ENCODE measurements around the gene STUB1.

STUB1 gene

DNA sequence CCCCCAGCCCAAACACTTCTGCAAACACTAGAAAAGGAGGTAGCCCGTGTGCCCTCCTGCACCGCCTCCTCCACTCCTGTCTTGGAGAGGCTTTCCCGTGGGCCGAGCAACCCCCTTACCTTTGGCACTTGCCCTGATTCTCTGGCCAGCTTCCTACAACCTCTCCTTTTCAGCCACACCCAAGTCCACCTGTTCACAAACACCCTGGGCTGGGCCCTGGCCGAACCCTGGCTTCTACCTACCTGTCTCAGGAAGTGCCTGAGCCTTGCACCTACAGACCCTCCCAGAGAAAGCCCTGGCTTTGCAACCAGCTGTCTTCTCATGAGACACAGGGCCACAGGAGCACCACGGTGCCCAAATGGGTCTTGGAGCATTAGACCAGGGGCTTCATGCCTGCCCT, 38.7 kb downstream of the STUB1 start:
- DNase-seq (ENCODE audit: low spot score), result no peak
- Mint-ChIP-seq H3K4me1 (ENCODE audit: low read depth) (peaks cover 3% of the 10 kb centered on the region), H3K27me3 (ENCODE audit: low read depth) (peaks cover 10% of the 10 kb centered on the region), H3K36me3 (ENCODE audit: low read depth) (no peaks in the 10 kb centered on the region), H3K9me3 (no peaks in the 10 kb centered on the region), H3K4me3 (peak overlapping the region; percentile 17), H3K27ac (no peak overlapping the region)

DNA sequence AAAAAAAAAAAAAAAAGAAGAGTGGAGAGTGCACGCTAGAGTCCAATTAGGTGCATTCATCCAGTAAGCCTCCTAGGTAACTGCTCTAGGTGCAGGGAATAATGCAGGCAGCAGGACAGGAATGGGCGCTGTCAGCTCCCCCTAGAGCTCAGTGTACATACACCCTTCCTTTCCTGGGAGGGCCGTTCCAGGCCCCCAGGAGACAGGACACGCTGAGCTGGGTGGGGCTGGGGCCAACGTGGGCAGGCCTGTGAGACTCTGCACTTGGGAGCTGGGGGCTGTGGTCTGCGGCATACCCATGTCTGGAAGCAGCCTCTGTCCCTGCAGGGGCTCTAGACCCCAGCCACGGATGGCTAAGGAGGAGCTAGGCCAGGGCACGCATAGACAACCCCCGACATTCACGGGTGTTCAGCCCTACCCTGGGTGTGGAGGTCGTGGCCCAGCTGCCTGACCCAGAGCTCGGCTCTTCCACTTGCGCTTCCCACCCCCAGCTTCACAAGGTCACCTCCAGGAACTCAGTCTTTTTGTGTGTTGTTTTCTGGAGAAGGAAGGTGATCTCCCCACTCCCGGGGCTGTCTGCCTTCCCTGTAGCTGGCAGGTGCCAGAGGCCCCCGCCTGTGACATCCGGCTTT, 39.7 kb downstream of the STUB1 start:
- Mint-ChIP-seq H3K27ac (peak overlapping the region; percentile 66), H3K4me1 (ENCODE audit: low read depth) (peaks cover 3% of the 10 kb centered on the region), H3K9me3 (no peaks in the 10 kb centered on the region)

DNA sequence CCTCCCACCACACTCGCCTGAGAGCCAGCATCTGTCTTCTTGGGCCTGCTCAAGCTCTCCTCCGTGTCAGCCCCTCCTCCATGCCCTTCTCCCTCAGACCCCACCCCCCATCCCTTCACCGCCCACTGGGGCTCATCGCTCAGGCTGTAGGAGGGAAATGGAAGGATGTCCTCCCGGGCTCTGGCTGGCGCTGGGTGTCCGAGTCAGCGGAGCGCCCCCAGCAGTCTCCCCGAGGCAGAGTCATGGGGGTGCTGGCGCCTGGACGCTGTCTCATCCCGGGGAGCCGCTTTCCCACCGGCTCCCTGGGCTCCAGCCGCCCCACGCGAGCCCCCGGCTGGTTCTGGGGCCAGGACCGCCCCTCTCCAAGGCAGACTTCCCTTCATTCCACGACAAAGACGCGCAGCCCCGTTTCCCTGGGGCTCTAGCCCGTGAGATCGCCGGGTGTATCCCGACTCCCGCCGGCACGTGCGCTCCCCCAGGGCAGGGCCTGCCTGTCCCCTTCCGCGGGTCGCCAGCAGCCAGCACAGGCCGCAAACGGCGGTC, 40.3 kb downstream of the STUB1 start:
- Mint-ChIP-seq H3K27me3 (ENCODE audit: low read depth) (peaks cover 8% of the 10 kb centered on the region), H3K4me3 (peak overlapping the region; percentile 77), H3K9me3 (no peaks in the 10 kb centered on the region), H3K36me3 (ENCODE audit: low read depth) (no peaks in the 10 kb centered on the region), H3K4me1 (ENCODE audit: low read depth) (peaks cover 3% of the 10 kb centered on the region), H3K27ac (peak overlapping the region; percentile 66)
- peak; percentile 56 for DNase-seq (ENCODE audit: low spot score)

More for the DNA sequence above, 39.7 kb downstream of the STUB1 start:
- H3K36me3 Mint-ChIP-seq (ENCODE audit: low read depth), result no peaks in the 10 kb centered on the region
- no peak for DNase-seq (ENCODE audit: low spot score)
- peak overlapping the region; percentile 77 for H3K4me3 Mint-ChIP-seq
- peaks cover 8% of the 10 kb centered on the region for H3K27me3 Mint-ChIP-seq (ENCODE audit: low read depth)

DNA sequence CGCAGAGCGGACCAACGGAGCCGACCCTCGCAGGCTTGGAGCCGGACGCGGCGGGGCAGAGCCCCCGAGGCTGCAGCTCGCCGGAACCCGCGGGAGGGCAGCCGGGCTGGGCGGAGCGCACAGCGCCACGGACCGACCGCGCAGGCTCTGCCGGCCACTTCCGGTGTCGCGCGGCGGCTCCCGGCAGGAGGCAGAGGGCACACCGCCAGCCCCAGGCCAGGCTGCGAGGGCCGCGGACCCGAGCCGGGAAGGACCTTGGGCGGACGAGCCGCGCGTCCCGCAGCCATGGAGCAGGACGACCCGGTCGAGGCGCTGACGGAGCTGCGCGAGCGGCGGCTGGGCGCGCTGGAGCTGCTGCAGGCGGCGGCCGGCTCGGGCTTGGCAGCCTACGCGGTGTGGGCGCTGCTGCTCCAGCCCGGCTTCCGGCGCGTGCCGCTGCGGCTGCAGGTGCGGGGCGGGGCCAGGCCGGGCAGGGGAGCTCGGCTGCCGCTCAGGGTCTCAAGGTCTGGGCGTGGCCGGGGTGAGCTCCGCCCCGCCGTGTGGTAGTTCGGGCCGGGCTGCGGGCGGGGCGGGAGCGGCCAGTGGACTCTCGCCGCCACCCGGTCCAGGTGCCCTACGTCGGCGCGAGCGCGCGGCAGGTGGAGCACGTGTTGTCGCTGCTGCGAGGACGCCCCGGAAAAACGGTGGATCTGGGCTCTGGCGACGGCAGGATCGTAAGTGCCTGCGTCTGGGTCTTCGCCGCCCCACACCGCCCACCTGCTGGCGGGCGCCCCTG, 41.0 kb downstream of the STUB1 start, which contains the start of gene ANTKMT:
TSS of gene ANTKMT (plus strand) at position 157 of the 775 bp plus-strand sequence. CDS start at position 286, 129 bp downstream.
- Mint-ChIP-seq H3K27me3 (ENCODE audit: low read depth) (peaks cover 3% of the 10 kb centered on the region), H3K36me3 (ENCODE audit: low read depth) (no peaks in the 10 kb centered on the region), H3K9me3 (no peaks in the 10 kb centered on the region), H3K27ac (peak within 1 kb of the TSS; percentile 66), H3K4me1 (ENCODE audit: low read depth) (peaks cover 3% of the 10 kb centered on the region), H3K4me3 (peak within 1 kb of the TSS; percentile 77)
- DNase-seq (ENCODE audit: low spot score), result peak; percentile 81

DNA sequence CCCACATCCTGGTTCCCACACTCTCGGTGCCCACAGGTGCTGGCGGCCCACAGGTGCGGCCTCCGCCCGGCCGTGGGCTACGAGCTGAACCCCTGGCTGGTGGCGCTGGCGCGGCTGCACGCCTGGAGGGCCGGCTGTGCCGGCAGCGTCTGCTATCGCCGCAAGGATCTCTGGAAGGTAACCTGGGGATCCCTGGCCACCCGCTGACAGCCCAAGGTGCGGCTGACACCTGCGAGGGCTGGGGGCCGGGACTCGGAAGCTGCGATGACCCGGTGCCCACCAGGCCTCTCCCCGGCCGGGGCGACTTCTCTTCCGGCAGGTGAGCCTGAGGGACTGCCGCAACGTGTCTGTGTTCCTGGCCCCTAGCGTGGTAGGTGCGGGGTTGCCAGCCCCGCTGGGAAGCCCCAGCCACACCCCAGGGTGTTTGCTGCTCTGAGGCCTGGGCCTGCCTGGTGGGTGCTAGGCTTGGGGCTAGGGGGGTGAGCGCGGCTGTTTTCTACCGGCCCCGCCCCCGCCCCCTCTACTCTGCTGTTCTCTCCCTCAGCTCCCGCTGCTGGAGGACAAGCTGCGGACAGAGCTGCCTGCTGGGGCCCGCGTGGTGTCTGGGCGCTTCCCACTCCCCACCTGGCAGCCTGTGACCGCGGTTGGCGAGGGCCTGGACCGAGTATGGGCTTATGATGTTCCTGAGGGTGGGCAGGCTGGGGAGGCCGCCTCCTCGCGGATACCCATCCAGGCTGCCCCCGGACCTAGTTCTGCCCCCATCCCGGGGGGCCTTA, 41.7 kb downstream of the STUB1 start:
- H3K4me3 Mint-ChIP-seq, result peak overlapping the region; percentile 51
- DNase-seq (ENCODE audit: low spot score), result no peak
- no peaks in the 10 kb centered on the region for H3K27me3 Mint-ChIP-seq (ENCODE audit: low read depth)
- no peaks in the 10 kb centered on the region for H3K9me3 Mint-ChIP-seq
- no peaks in the 10 kb centered on the region for H3K36me3 Mint-ChIP-seq (ENCODE audit: low read depth)
- H3K4me1 Mint-ChIP-seq (ENCODE audit: low read depth), result peaks cover 3% of the 10 kb centered on the region
- peak overlapping the region; percentile 41 for H3K27ac Mint-ChIP-seq

DNA sequence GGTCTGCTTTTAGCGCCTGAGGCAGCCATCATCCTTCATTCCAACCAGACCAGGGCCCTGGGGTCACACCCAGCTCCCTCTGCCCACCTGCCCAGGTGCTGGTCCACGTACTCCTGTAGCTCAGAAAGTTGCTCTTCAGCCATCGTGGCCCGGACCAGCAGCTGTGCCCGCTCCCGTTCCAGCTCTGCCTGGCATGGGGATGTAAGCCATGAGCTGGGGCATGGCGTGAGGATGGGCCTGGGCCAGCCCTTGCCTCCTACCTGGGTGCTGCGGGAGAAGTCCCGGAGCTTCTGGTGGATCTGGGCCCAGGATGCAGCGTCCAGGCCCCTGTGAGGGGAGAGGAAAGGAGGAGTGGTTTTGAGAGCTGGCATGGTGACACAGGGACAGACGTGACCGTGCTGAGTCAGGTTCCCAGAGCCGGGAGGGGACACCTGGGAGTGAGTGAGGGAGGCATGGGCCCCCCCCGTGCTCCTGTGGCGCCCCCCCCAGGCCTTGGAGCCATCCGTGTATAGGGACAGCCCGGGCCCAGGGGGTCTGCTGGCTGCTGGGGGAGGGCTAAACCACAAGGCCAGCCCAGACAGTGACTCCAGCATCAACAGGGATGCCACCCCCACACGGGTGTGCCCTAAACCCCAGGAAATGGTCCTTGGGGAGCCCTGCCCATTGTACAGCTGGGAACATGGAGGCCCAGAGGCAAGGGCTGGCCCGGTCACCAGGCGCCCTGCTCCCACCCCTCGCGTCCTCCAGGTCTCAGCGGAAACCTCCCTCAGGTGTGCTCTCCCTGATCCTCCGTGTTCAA, 42.8 kb downstream of the STUB1 start:
- H3K4me1 Mint-ChIP-seq (ENCODE audit: low read depth), result peaks cover 3% of the 10 kb centered on the region
- H3K9me3 Mint-ChIP-seq, result no peaks in the 10 kb centered on the region
- no peaks in the 10 kb centered on the region for H3K27me3 Mint-ChIP-seq (ENCODE audit: low read depth)
- no peaks in the 10 kb centered on the region for H3K36me3 Mint-ChIP-seq (ENCODE audit: low read depth)
- H3K27ac Mint-ChIP-seq, result no peak overlapping the region
- peak overlapping the region; percentile 48 for H3K4me3 Mint-ChIP-seq
- DNase-seq (ENCODE audit: low spot score), result no peak

DNA sequence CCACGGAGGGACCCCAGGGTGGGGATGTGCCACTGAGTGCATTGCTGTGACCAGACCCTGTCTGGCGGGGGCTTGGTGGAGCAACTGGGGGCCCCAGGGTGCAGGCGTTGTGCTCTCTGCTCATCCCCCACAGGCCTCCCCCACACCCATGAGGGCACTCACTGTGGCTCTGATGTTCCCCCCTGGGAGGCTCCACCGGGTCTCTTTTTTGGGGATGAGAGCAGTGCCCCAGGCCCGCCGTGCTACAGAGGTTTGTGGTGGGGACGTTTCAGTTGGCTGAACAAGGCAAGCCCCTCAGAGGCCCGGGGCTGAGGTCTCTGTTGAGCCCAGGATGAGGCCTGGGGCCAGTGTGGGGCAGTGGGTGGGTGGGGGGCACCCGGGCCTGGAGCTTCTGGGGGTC, 43.5 kb downstream of the STUB1 start:
- H3K36me3 Mint-ChIP-seq (ENCODE audit: low read depth), result no peaks in the 10 kb centered on the region
- H3K4me3 Mint-ChIP-seq, result no peak overlapping the region
- H3K27ac Mint-ChIP-seq, result no peak overlapping the region
- H3K4me1 Mint-ChIP-seq (ENCODE audit: low read depth), result peaks cover 3% of the 10 kb centered on the region
- no peaks in the 10 kb centered on the region for H3K9me3 Mint-ChIP-seq
- DNase-seq (ENCODE audit: low spot score), result no peak
- H3K27me3 Mint-ChIP-seq (ENCODE audit: low read depth), result no peaks in the 10 kb centered on the region

DNA sequence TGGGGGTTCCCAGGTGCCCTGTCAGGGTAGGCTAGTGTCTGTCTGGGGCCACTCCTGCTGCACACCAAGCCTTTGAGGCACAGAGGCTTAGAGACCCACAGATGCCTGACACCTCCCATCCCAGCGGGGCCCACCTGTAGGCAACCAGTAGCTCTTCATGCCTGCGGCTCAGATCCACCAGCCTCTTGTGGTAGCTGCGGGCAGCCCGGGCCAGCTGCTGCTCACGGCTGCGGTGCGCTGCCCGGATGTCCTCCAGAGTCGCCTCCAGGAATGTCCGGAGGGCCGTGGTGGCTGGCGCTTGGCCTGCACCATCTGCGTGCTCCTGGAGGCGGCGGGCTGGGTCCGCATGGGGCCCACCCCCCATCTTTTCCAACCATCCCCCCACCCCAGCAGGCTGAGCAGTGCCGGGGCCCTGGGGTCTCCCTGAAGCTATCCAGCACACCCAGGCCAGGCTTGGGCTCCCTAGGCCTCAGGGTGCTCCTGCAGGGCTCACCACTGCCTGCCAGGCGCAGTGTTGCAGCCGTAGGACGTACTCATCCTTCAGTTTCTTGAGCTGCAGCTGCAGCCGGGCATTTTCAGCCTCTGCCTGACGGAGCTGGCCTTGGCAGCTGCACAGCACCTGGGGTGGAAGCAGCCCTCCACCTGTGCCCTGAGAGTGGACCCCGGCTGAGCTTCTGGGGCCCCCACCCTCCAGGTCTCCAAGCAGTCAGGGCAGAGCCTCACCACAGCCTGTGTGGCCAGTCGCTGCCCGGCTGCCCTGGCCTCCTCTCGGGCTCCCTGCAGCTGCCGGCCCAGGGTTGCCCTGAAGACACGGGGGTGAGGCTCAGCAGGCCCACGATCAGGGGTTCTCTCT, 44.2 kb downstream of the STUB1 start:
- Mint-ChIP-seq H3K27me3 (ENCODE audit: low read depth) (no peaks in the 10 kb centered on the region), H3K9me3 (no peaks in the 10 kb centered on the region), H3K4me3 (no peak overlapping the region), H3K36me3 (ENCODE audit: low read depth) (no peaks in the 10 kb centered on the region), H3K4me1 (ENCODE audit: low read depth) (peaks cover 3% of the 10 kb centered on the region), H3K27ac (no peak overlapping the region)
- no peak for DNase-seq (ENCODE audit: low spot score)

DNA sequence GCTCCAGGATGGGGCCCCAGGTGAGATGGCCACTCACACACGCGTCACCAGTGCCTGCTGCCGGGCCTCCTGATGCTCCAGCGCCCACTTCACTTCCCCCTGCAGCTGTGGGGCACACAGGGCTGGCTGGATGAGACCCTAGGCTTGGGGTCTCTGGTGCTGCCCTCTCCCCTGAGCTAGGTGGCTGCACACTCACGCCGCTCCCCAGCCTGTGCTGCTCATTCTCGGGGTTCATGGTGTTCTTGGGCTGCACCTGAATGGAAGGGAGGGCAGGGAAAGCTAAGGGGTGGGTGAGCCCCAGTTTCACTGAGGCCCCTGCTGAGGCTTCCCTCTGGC, 44.8 kb downstream of the STUB1 start:
- DNase-seq (ENCODE audit: low spot score), result no peak
- H3K27ac Mint-ChIP-seq, result no peak overlapping the region
- H3K36me3 Mint-ChIP-seq (ENCODE audit: low read depth), result no peaks in the 10 kb centered on the region
- H3K27me3 Mint-ChIP-seq (ENCODE audit: low read depth), result no peaks in the 10 kb centered on the region
- H3K9me3 Mint-ChIP-seq, result no peaks in the 10 kb centered on the region
- H3K4me1 Mint-ChIP-seq (ENCODE audit: low read depth), result peaks cover 3% of the 10 kb centered on the region
- no peak overlapping the region for H3K4me3 Mint-ChIP-seq

DNA sequence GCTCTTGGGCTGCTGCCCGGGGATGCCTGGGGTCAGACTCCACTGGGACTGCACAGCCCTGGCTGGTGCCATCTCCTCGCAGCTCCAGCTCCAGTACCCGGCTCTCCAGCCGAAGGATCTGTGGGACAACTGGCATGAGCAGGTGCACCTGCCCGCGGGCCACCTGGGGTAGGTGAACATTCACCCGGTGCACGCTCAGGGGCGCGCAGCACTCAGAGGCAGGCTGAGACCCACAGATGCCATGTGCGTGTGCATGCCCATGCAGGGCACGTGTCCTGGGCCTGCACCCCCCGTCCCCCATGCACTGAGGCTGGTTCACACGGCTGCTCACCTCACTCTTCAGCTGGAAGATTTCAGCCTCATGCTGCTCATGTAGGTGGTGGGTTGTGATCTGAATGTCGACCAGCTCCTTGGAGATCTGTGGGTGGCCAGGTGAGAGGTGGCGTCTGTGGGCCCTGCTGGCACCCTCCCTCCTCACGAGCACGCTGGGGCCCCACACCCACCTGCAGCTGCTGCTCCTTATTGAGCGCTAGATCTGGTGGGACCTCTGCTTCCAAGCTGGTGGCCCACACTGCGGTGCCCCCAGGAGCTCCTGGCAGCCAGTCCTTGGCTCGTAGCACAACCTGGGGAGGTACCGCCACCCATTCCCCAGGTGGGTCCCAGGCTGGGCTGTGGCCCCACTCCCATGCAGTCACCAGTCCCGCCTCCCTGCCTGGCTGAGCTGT, 45.4 kb downstream of the STUB1 start:
- Mint-ChIP-seq H3K27me3 (ENCODE audit: low read depth) (no peaks in the 10 kb centered on the region), H3K9me3 (no peaks in the 10 kb centered on the region), H3K27ac (no peak overlapping the region), H3K4me3 (no peak overlapping the region), H3K36me3 (ENCODE audit: low read depth) (no peaks in the 10 kb centered on the region), H3K4me1 (ENCODE audit: low read depth) (no peaks in the 10 kb centered on the region)
- DNase-seq (ENCODE audit: low spot score), result no peak

DNA sequence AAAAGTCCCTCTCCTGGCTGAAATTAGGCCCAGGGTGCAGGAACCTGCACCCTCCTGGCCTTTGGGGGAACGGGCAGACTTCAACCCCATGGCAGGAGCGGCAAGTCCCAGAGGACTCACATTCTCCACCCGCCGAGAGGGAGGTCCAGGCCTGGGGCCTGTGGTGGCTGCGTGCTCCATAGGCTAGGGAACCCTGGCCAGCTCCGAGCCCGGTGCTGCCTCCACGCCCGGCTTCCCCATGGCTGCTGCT, 45.9 kb downstream of the STUB1 start:
- no peaks in the 10 kb centered on the region for H3K27me3 Mint-ChIP-seq (ENCODE audit: low read depth)
- H3K4me3 Mint-ChIP-seq, result no peak overlapping the region
- H3K9me3 Mint-ChIP-seq, result no peaks in the 10 kb centered on the region
- H3K4me1 Mint-ChIP-seq (ENCODE audit: low read depth), result no peaks in the 10 kb centered on the region
- H3K27ac Mint-ChIP-seq, result no peak overlapping the region
- no peak for DNase-seq (ENCODE audit: low spot score)
- H3K36me3 Mint-ChIP-seq (ENCODE audit: low read depth), result no peaks in the 10 kb centered on the region

DNA sequence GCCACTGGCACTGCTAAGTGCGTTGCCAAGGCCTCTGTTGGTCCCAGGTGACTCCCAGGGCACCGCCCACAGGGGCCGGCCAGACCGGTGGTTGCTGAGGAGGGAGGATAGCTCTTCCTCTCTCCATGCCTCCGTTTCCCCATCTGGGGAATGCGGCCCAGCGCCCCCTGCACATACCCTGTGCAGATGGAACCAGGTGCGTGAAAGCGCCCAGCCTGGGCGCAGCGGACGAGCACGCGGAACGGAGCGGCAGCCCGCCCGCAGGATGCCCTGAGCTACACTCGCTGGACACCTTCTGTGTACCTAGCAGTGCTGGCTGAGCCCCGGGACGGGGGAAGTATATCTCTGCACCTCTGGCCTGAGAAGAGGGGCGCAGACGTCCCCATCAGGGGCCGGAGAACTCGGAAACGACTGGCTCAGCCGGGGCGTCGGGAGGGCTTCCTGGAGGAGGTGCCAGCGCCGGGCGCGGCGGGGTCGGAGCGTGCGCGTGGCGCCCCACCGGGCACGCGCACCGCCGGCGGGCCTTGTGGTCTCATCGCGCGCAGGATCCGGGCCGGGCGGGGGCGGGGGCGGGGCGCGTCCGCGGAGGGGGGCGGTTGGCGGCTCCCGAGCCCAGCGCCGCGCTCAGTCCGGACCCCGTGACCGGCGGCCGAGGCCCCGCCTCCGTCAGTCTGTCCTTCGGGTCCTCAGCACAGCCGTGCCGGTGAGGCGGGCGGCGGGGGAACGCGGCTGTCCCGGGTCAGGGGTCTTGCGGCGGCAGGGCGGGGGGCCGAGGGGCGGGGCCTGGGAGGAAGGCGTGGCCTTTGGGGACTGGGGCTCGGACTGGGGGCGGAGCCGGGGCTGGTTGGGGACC, 46.5 kb downstream of the STUB1 start, which contains the start of the genes CCDC78 and HAGHL:
TSS of gene CCDC78 (minus strand) at position 6 of the 853 bp plus-strand sequence. CDS start 76 bp downstream, outside the sequence.
TSS of gene HAGHL (plus strand) at position 669 of the 853 bp plus-strand sequence. CDS start 404 bp downstream, outside the sequence.
- H3K27me3 Mint-ChIP-seq (ENCODE audit: low read depth), result no peaks in the 10 kb centered on the region
- H3K4me1 Mint-ChIP-seq (ENCODE audit: low read depth), result no peaks in the 10 kb centered on the region
- peak within 1 kb of the TSS; percentile 65 for H3K4me3 Mint-ChIP-seq
- peak; percentile 42 for DNase-seq (ENCODE audit: low spot score)
- no peak within 1 kb of the TSS for H3K27ac Mint-ChIP-seq
- no peaks in the 10 kb centered on the region for H3K9me3 Mint-ChIP-seq
- H3K36me3 Mint-ChIP-seq (ENCODE audit: low read depth), result no peaks in the 10 kb centered on the region
